Parathyroid adenoma (tissue), 2 donors: ENCODE results near the gene C11orf68.

Experiments
- H2AFZ ChIP-seq: fragments of 300-600 bp; sonication (generic); one replicate; pipeline ENCODE4 v1.7.0; 2017; ENCODE audit warnings: antibody characterized with exemption, mild to moderate bottlenecking
- H3K27ac ChIP-seq: fragments of 300-600 bp; sonication (generic); one replicate; pipeline ENCODE4 v1.7.0; 2017
- H3K27me3 ChIP-seq: fragments of 300-600 bp; sonication (generic); one replicate; pipeline ENCODE4 v1.7.0; 2017; ENCODE audit warnings: low read length; ENCODE audit not compliant: control insufficient read depth, insufficient read depth
- H3K36me3 ChIP-seq: fragments of 300-600 bp; sonication (generic); one replicate; pipeline ENCODE4 v1.7.0; 2017; ENCODE audit warnings: low read length; ENCODE audit not compliant: control insufficient read depth, insufficient read depth
- H3K4me1 ChIP-seq: fragments of 300-600 bp; sonication (generic); one replicate; pipeline ENCODE4 v1.7.0; 2017; ENCODE audit warnings: control low read depth
- H3K4me2 ChIP-seq: fragments of 300-600 bp; sonication (generic); one replicate; pipeline ENCODE4 v1.7.0; 2017; ENCODE audit warnings: low read length
- H3K4me3 ChIP-seq: fragments of 300-600 bp; sonication (generic); one replicate; pipeline ENCODE4 v1.7.0; 2017; ENCODE audit warnings: low read depth, low read length
- H3K79me2 ChIP-seq: fragments of 300-600 bp; sonication (generic); one replicate; pipeline ENCODE4 v1.7.0; 2017; ENCODE audit warnings: control low read depth
- H3K9ac ChIP-seq: fragments of 300-600 bp; sonication (generic); one replicate; pipeline ENCODE4 v1.7.0; 2017; ENCODE audit warnings: mild to moderate bottlenecking
- H3K9me3 ChIP-seq: fragments of 300-600 bp; sonication (generic); one replicate; pipeline ENCODE4 v1.7.0; 2017; ENCODE audit warnings: low read length; ENCODE audit not compliant: control insufficient read depth
- CTCF ChIP-seq: fragments of 300-600 bp; sonication (generic); IDR thresholded peaks from one replicate; pipeline ENCODE4 v1.7.0; 2017; ENCODE audit warnings: antibody characterized with exemption, mild to moderate bottlenecking
- donor health status: primary hyperparathyroidism.

The C11orf68 gene

GRCh38 chr11:65920372-65920802, 1.5 kb upstream of the C11orf68 start:
- Histone ChIP-seq H2AFZ (no peak overlapping the region), H3K4me3 (peak overlapping the region; percentile 48), H3K4me1 (no peaks in the 10 kb centered on the region), H3K36me3 (no peaks in the 10 kb centered on the region), H3K9ac (no peak overlapping the region), H3K4me2 (peak overlapping the region; percentile 61), H3K9me3 (no peaks in the 10 kb centered on the region), H3K79me2 (peaks cover 2% of the 10 kb centered on the region), H3K27me3 (no peaks in the 10 kb centered on the region), H3K27ac (no peak overlapping the region)
- no peak for TF ChIP-seq CTCF

DNA sequence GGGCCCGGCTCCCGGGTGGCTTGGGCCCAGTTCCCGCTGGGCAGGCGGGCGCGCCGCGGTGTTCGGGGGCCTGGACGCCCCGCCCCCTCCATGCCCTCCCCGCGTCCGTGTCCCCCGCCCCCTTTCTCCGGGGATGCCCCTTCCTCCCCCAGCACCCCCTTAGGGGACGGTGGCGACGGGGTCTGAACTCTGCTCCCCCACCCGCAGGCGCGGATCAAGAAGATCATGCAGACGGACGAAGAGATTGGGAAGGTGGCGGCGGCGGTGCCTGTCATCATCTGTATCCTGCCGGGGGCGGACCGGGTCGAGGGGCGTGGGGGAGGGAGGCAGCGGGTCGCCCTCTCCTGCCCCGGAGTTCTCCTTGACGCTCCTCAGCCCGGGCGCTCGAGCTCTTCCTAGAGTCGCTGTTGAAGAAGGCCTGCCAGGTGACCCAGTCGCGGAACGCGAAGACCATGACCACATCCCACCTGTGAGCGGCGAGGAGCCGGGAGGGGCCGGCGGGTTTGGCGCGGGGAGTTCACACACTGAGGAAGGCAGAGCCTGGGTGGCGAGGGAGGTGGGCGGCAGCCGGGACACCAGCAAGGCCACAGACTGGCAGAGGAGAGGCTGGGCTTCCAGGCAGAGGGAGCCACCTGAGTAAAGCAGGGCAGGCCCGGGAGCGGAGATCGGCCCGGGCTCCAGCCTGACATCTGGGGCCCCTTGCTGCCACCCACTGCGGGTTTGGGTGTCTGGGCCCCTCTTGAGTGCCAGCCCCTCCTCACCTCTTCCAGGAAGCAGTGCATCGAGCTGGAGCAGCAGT, 910 bp upstream of the C11orf68 start:
- Histone ChIP-seq H3K27me3 (no peaks in the 10 kb centered on the region), H3K4me2 (peak overlapping the region; percentile 61), H3K4me3 (peak overlapping the region; percentile 48), H3K9me3 (no peaks in the 10 kb centered on the region), H3K9ac (no peak overlapping the region), H3K36me3 (no peaks in the 10 kb centered on the region), H3K4me1 (no peaks in the 10 kb centered on the region), H3K27ac (no peak overlapping the region), H2AFZ (peak overlapping the region; percentile 1), H3K79me2 (peaks cover 2% of the 10 kb centered on the region)
- TF ChIP-seq CTCF, result no peak

GRCh38 chr11:65919141-65919572, 295 bp upstream of the C11orf68 start, which contains the start of gene DRAP1:
Gene DRAP1 (plus strand): TSS chr11:65919426. CDS start chr11:65919502, 76 bp downstream.
- H3K27ac ChIP-seq, result peak within 1 kb of the TSS; percentile 74

GRCh38 chr11:65917434-65918210, 1.2 kb downstream of the C11orf68 start:
- H2AFZ ChIP-seq, result no peak overlapping the region
- H3K79me2 ChIP-seq, result peaks cover 2% of the 10 kb centered on the region
- no peak overlapping the region for H3K27ac ChIP-seq
- no peak for TF ChIP-seq CTCF
- no peaks in the 10 kb centered on the region for H3K36me3 ChIP-seq
- no peak overlapping the region for H3K9ac ChIP-seq
- no peaks in the 10 kb centered on the region for H3K9me3 ChIP-seq
- H3K4me3 ChIP-seq, result peak overlapping the region; percentile 86
- H3K4me1 ChIP-seq, result no peaks in the 10 kb centered on the region
- H3K4me2 ChIP-seq, result peak overlapping the region; percentile 96
- H3K27me3 ChIP-seq, result no peaks in the 10 kb centered on the region

More at GRCh38 chr11:65919141-65919572, 295 bp upstream of the C11orf68 start, which contains the start of gene DRAP1:
- peaks cover 2% of the 10 kb centered on the region for H3K79me2 ChIP-seq
- H3K4me3 ChIP-seq, result peak within 1 kb of the TSS; percentile 86
- no peak for TF ChIP-seq CTCF
- no peaks in the 10 kb centered on the region for H3K36me3 ChIP-seq
- no peaks in the 10 kb centered on the region for H3K27me3 ChIP-seq
- peak within 1 kb of the TSS; percentile 85 for H2AFZ ChIP-seq
- no peaks in the 10 kb centered on the region for H3K4me1 ChIP-seq
- peak within 1 kb of the TSS; percentile 84 for H3K9ac ChIP-seq
- peak within 1 kb of the TSS; percentile 96 for H3K4me2 ChIP-seq
- no peaks in the 10 kb centered on the region for H3K9me3 ChIP-seq
